GM18502 (cell line): Measurements from ENCODE around the gene FAM83B.
"Not testable (repeated sequence)": the region's sequence is repeated elsewhere in the genome, so short reads cannot be mapped to it uniquely, and the experiment has no call there.

Experiments used
- ATAC-seq: cut with Tn5 transposase; IDR thresholded peaks from one replicate; pipeline ENCODE4 v1.9.1; 2021; ENCODE audit warnings: mild to moderate bottlenecking; ENCODE audit not compliant: unreplicated experiment, poor library complexity

FAM83B gene, protein sequence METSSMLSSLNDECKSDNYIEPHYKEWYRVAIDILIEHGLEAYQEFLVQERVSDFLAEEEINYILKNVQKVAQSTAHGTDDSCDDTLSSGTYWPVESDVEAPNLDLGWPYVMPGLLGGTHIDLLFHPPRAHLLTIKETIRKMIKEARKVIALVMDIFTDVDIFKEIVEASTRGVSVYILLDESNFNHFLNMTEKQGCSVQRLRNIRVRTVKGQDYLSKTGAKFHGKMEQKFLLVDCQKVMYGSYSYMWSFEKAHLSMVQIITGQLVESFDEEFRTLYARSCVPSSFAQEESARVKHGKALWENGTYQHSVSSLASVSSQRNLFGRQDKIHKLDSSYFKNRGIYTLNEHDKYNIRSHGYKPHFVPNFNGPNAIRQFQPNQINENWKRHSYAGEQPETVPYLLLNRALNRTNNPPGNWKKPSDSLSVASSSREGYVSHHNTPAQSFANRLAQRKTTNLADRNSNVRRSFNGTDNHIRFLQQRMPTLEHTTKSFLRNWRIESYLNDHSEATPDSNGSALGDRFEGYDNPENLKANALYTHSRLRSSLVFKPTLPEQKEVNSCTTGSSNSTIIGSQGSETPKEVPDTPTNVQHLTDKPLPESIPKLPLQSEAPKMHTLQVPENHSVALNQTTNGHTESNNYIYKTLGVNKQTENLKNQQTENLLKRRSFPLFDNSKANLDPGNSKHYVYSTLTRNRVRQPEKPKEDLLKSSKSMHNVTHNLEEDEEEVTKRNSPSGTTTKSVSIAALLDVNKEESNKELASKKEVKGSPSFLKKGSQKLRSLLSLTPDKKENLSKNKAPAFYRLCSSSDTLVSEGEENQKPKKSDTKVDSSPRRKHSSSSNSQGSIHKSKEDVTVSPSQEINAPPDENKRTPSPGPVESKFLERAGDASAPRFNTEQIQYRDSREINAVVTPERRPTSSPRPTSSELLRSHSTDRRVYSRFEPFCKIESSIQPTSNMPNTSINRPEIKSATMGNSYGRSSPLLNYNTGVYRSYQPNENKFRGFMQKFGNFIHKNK

DNA sequence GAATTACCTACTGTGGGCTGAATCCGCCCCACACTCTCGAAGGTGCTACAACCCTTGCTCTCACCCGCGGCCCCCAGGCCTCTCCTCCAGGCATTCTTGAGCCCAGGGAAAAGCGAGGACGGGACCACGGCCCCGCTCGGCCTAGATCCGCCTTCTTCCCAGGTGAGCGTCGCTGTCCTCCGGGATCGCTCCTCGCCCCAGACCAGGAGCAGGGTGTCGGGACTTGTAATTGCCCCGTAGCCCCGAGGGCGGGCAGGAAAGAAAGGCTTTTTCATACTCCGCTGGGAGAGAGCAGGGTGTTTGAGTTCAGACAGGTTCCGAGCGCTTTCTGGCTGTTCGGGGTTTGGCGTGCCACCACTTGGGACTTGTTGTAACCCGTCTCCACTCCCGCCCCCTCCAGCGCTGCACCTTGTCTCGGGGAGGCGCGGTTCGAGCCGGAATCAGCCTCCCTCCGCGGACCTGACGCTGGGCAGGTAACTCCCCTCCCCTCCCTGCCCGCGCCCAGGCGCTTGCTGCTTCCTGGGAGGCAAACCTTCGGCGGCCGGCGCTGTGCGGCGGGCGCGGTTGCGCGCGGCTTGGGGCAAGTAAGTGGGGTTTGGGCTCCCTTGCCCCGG lies at the start of gene FAM83B:
Gene FAM83B (plus strand): TSS at position 529 of the 614 bp plus-strand sequence. CDS start 23,476 bp downstream, outside the sequence.
- ATAC-seq: no peak

DNA sequence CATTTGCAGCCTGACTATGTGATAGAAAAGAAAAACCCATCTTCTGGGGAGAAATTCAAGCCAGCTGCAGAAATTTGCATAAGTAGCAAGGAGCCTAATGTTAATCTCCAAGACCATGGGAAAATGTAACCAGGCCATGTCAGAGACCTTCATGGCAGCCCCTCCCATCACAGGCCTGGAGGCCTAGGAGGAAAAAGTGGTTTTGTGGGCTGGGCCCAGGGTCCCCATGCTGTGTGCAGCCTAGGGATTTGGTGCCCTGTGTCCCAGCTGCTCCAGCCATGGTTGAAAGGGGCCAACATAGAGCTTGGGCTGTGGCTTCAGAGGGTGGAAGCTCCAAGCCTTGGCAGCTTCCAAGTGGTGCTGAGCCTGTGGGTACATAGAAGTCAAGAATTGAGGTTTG lies 49.7 kb upstream of the FAM83B start:
- ATAC-seq: not testable (repeated sequence)

DNA sequence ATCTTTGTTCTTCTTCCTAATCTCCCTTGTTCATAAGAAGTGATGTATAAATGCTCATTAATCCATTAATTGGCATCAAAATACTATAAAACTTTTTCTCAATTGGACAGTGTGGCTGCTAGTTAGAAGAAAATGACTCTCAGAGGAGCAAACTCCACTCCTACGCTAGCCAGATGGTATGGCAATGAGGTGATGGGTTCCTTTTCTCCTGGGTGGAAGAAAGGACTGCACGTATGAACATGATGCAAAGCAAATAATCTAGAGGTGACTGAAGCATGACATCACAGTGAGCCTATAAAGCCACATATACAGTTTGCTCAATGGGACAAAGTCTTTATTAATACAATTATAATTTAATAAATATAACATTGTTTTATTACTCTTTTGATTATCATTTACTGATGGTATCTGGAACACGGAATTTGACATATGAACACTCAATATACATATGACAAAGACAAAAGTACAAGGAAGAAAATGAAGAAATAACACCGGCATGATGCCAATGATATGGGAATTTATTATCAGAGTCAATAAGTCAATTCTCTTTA lies 46.4 kb upstream of the FAM83B start:
- ATAC-seq: no peak

DNA sequence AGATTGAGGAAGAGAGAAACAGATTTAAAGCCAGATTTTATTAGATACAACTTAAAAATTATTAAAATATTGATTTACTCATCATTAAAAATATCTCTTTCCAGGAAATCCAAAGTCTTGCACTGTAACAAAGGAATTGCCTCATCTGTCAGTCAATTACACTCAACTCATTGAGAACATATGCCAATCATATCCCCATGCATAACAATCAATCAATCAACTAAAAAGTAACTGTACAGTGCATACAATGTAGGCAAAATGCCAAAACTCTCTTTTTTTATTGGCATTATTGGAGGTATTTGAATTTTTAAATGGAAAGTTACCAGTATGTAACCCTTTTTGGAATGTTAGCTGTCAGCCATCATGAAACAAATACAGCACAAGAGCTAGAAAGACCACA lies 45.3 kb upstream of the FAM83B start:
- ATAC-seq: no peak

DNA sequence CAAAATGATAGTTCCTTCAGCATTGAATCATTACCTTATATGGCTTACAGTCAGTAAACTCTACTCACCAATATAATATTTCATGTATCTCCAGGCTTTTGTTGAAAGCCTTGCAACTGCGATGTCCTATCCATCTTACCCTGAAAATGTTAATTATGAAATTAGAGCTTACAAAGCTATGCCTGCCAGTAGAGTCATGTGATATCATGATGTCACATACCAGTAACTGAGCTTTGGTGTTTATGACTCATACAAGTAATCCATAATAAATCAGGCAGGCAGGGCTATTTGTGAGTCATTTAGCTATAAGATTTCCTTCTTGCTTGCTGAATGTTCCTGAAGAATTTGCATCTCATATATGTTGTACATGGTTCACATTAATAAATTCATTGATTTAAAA lies 44.9 kb upstream of the FAM83B start:
- ATAC-seq: no peak

DNA sequence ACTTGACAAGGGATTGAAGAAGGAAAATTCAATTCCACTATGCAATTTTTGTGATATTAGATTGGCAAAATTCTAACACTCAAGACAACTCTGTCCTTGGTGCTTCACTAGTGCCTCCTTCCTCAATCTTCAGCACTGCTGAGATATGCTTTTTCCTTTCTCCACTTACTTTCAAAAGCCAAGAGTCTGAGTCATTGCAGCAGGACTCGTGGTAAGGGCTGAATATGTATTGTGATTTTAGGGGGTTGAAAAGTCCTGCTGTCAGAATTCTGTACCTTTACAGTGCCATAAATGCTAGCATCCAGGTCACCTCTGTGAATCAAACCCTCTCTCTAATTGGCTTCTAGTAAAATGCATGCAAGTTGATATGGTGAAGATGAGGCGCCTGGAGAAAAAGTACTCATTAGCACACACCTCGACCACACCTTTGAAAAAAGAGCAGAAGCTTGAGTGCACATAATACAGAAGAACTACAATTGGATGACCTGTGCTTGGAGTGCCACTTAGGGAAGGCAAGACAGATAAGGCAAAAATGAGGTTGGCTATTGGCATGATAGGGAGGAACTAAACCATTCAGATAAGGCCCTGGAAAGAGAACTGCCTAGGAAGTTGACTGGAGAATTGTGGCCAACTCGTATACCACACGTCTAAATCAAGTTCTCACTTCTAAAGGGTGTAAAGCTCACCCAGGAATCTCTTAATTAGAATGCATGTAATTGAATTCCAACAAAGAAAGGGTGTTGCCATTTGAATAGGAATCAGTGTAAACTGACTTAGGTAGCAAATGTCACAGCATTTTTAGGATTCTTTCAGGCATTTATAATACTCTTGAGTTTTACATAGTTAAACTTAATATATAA lies 43.6 kb upstream of the FAM83B start:
- no peak for ATAC-seq

DNA sequence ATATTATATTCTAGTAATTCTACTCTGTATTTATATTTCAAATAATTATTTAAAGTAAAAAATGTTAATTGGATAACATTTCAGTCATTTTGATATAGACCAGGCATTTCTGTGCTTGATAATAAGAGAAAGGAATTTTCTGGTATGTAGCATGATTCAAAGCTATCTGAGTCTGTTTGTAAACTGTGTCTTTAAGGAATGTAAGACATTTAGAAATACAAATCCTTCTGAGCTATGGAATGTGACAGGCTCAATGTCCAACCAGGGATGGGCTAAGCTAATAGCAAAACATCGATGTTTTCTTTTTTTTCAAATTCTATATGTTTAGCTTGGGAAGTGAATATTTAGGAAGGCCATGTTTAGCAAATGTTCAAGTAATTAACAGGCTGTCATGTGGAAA lies 41.5 kb upstream of the FAM83B start:
- no peak for ATAC-seq

DNA sequence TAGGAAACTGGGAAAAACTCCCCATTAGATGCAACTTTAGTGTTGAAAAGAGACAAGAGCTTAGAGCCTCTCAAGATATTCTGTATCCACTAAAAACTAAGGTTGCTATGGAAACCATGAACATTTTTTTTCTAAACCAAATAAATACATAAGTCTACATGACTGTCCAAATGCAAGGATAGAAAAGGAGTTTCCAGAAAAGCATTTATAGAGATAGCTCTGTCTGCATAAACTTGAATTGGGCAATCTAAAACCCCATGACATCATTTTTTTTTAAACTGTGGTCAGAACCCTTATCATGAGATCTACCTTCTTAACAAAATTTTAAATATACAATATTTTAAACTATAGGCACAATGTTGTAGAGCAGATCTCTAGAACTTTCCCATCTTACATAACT lies 36.4 kb upstream of the FAM83B start:
- no peak for ATAC-seq

DNA sequence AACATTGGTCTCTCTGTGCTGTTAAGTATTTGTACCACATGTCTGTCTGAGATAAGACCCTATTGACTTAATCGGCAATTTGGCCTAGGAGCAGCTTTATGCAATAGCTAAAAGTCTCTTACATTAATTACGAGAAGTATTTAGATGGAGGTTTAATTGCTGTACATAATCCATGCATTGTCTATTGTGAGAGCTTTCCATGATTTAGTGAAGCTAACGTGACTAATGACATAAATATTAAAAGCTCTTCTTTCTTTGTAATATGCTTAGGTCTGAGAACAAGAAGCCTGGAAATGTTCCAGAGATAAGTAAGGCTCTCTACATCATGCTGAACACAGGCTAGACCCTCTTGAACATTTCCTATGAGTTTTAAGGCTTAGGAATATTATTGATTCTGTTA lies 32.7 kb upstream of the FAM83B start:
- ATAC-seq: no peak

DNA sequence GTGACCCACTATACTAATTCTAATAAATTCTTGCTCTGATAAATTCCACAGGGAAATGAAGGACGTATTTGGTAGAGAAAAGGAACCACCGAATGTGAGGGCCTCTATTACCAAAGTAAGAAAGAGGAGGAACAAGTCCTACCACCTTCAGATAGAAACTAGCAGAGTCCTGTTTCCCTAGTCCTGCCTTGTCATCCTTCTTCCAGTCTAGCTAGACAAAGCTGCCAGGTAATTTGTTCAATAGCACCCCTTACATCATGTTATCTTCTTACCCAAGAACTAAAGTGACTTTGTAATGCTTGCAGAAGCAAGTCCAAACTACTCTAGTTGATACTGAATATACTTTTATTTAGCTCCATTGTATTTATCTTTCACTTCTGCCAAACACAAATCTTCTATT lies 29.3 kb upstream of the FAM83B start:
- ATAC-seq: no peak

DNA sequence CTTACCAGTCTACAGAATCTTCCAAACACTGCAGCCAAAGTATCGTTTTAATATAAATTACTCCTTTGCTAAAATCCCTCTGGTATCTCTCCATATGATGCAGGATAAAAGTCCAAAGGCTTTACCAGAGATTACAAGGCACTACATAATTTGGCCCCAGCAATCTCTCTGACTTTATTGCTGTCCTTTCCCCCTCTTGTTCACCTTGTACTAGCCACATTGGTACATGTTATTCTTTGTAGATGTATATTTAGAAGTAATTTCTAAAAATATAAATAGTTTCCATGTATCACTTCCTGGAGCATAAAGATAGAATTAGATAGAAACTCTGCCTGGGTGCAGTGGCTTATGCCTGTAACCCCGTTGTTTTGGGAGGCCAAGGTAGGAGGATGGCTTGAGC lies 28.7 kb upstream of the FAM83B start:
- no peak for ATAC-seq

DNA sequence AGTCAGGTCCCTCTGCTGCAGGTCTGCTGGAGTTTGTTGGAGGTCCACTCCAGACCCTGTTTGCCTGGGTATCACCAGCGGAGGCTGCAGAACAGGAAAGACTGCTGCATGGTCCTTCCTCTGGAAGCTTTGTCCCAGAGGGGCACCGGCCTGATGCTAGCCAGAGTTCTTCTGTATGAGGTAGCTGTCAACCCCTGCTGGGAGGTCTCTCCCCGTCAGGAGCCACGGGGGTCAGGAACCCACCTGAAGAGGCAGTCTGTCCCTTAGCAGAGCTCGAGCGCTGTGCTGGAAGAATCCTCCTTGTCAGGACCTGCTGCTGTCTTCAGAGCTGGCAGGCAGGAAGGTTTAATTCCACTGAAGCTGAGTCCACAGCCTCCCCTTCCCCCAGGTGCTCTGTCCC lies 22.3 kb upstream of the FAM83B start:
- ATAC-seq: not testable (repeated sequence)

DNA sequence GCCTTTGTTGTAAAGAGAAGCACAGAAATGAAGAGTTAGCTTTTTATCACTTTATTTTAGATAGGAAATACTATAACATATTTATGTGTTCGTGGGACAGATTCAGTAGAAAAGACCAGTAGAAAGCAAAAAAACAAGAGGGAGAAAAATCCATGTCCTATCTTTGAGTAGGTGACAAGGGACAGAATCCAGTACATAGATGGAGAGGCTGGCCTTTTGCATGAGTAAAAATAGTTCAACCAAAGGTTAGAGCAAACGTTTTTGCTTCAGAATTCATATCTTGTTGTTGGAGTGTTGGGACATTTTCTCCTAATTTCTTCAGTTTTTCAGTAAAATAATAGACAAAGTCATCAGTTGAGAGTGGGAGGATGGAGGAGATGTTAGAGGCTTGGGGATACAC lies 19.6 kb upstream of the FAM83B start:
- ATAC-seq: no peak

DNA sequence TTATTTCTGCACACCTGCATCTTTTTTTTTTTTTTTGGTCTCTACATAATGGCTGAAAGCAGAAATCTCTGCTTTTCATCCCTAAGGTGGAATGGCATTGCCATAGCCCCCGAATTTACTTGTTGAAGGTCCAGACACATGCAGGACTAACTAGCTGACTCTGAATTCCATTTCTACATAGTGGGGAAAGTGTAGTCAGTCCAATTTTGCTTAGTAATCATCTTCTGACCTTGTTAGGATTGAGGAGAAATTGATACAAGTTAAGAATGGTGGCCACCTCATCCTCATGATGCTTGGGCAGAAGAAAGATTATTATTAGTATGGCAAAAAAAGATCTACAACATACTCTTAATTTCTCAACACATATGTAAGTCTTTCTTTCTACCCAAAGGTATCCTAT lies 16.4 kb upstream of the FAM83B start:
- ATAC-seq: no peak

DNA sequence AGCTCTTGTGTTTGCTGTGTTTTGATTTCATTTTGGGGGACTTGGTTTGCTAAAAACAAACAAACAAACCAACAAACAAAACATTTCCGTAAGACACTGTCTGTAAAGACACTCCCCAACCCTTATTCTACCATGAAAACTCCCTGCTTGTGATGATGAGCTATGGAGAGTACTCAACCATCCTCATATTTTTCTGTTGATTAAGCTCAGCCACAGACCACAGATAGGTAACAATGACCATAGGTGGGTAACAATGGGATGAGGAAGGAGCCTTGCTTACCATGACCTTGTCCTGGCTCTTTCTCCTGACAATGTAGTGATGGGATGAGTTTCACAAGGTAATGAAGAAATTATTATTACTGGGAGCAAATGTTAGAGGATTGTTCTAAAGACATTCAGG lies 11.4 kb upstream of the FAM83B start:
- ATAC-seq: no peak

DNA sequence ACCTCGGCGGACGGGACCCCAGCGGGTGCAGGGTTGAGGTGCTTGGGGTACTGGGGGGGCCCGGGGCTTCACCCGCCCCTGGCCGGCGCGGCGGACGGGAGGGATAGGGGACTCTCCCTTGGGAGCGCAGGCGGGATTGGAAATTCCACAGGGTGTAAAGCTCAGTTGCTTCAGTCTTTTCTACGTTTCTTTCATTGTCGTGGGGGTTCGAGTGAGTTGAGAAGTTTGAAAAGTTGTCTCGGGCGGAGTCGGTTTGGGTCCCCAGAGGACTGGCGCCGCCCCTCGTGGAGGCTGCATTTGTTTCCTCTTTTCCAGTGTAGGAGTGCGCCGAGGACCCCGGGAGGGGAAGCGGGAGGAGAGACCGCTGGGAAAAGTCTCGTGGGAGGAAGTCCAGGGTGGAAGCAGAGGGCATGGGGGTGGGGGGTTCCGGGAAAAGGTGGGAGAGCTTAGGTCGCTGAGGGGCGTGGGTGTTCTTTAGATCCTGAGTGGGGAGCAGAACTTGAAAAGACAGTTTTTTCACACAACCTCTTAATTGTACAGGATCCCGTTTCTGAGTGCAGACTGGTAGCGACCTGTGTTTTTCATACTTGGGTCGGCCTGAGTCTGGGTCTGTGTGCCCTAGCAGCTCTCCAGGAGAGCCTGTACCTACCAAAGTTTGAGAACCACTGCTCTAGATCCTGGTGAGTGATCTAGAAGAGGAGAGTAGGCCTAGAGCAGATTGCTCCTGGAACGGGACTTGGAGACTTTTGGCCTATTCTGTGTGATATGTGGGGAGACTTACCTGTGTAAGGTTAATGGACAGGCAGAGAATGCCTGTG lies 495 bp downstream of the FAM83B start:
- no peak for ATAC-seq

DNA sequence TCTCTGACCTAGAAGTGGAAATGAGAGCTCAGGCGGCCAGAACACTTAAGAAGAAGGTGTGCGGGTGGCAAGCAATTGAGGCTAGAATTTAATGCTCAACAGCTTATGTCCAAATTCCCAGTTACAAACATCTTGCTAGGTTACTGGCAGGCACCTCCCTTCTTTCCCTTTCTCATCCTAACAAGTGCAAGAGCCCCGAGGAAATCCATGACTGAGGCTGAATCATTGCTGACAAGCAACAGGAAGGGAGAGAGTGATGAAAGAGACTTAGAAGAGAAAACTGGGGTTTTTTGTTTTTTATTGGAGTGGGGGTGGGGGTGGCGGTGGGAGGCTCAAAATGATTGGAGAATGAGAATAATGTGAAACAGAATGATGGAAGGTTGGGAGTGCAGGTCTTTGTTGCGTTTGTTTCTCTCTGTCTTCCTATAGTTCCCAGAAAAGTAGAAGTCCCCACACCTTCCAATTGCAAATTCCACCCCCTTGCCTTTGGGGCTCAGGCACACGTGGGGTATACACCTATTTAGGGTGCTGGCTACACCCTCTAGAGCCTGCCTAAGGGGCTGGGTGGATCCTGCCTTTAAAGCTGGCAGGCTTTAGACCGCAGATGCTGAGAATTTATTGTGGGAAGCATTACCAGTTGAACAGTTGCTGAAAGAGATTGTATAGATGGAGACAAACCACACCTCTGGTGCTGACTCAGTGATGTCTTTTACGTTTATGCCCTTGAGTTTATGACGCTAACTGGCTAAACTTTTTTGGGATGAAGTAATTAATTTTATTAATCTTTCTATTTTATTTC lies 1.4 kb downstream of the FAM83B start:
- no peak for ATAC-seq

DNA sequence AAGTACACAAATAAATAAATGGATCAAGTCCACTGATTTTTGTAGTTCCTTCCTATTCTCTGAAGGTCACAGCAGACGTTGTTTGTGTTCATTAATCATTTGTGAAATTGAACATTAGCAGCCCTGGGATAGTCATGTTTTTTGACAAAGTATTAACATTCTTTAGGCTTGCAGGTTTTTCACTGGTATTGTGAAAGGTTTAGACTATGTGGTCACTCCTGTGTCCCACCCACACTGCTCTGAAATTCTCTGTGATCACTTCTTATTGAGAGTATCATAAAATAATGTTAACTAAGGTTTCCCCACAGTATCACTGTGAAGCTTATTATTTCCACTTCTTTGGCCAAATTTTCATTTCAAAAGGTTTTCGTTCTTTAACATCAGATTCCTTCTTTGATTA lies 3.5 kb downstream of the FAM83B start:
- no peak for ATAC-seq
